HepG2 (cell line): ENCODE data around the gene MYO1E. TPM values are rescaled to one million over a fixed set of nuclear protein-coding genes. Genes with fewer than 3 reads are reported as not detected.

Experiments used
- ARNT ChIP-seq: fragments of 450-650 bp; IDR thresholded peaks from 2 replicates; pipeline ENCODE4 v1.6.1; 2017
- ATM ChIP-seq: fragments of 450-650 bp; IDR thresholded peaks from 2 replicates; pipeline ENCODE4 v1.7.1; 2017; ENCODE audit warnings: mild to moderate bottlenecking, borderline replicate concordance
- FOXP1 ChIP-seq, 2 experiments: fragments of 450-650 bp in 1 of 2; IDR thresholded peaks; 2 replicates each; pipeline ENCODE4 v1.6.1; 2017 to 2018; ENCODE audit warnings: antibody characterized with exemption in 1 of 2
- GABPB1 ChIP-seq: IDR thresholded peaks from 2 replicates; pipeline ENCODE4 v1.6.1; 2016; ENCODE audit warnings: mild to moderate bottlenecking, missing genetic modification reagents, moderate library complexity, missing compliant biosample characterization
- HHEX ChIP-seq: IDR thresholded peaks from 2 replicates; pipeline ENCODE4 v1.6.1; 2016; ENCODE audit warnings: control low read depth
- MEIS1 ChIP-seq: sonication (generic); formaldehyde crosslinking; IDR thresholded peaks from 2 replicates; pipeline ENCODE4 v1.9.0; 2021; ENCODE audit warnings: mild to moderate bottlenecking, missing genetic modification reagents, moderate library complexity, borderline replicate concordance
- NFKB2 ChIP-seq: sonication (generic); formaldehyde crosslinking; IDR thresholded peaks from 2 replicates; pipeline ENCODE4 v1.4.0; 2020; ENCODE audit warnings: missing genetic modification reagents, borderline replicate concordance
- SCMH1 ChIP-seq: sonication (generic); formaldehyde crosslinking; IDR thresholded peaks from 2 replicates; pipeline ENCODE4 v1.9.0; 2021; ENCODE audit warnings: missing genetic modification reagents, mild to moderate bottlenecking, borderline replicate concordance
- SIX1 ChIP-seq: sonication (generic); formaldehyde crosslinking; IDR thresholded peaks from 2 replicates; pipeline ENCODE4 v1.4.0; 2020; ENCODE audit warnings: missing genetic modification reagents, borderline replicate concordance
- TEAD3 ChIP-seq: optimal IDR thresholded peaks from 2 replicates; pipeline ENCODE3; 2016; ENCODE audit warnings: borderline replicate concordance
- TGIF2 ChIP-seq: IDR thresholded peaks from 2 replicates; pipeline ENCODE4 v1.6.1; 2016; ENCODE audit warnings: control low read depth, missing compliant biosample characterization
- U2AF1 ChIP-seq: fragments of 200-400 bp; formaldehyde crosslinking; optimal IDR thresholded peaks from 2 replicates; pipeline ENCODE3; 2017; ENCODE audit warnings: mild to moderate bottlenecking, low read depth, low read length
- ZKSCAN8 ChIP-seq: IDR thresholded peaks from 2 replicates; pipeline ENCODE4 v1.6.1; 2016; ENCODE audit warnings: borderline replicate concordance, missing genetic modification reagents, missing compliant biosample characterization
- ZNF180 ChIP-seq: sonication (generic); formaldehyde crosslinking; IDR thresholded peaks from 2 replicates; pipeline ENCODE4 v1.4.0; 2020; ENCODE audit warnings: low read depth, missing genetic modification reagents, borderline replicate concordance
- ZNF382 ChIP-seq: sonication (generic); formaldehyde crosslinking; IDR thresholded peaks from 2 replicates; pipeline ENCODE4 v1.5.0; 2020; ENCODE audit warnings: missing genetic modification reagents, mild to moderate bottlenecking, borderline replicate concordance
- ZNF446 ChIP-seq: sonication (generic); formaldehyde crosslinking; IDR thresholded peaks from 2 replicates; pipeline ENCODE4 v1.5.0; 2020; ENCODE audit warnings: mild to moderate bottlenecking, missing genetic modification reagents
- ZNF644 ChIP-seq: IDR thresholded peaks from 2 replicates; pipeline ENCODE4 v1.6.1; 2016; ENCODE audit warnings: low read depth
- ZNF746 ChIP-seq: sonication (generic); formaldehyde crosslinking; IDR thresholded peaks from 2 replicates; pipeline ENCODE4 v1.8.0; 2022; ENCODE audit warnings: mild to moderate bottlenecking, missing genetic modification reagents
- ZNF749 ChIP-seq: sonication (generic); formaldehyde crosslinking; IDR thresholded peaks from 2 replicates; pipeline ENCODE4 v1.8.0; 2022; ENCODE audit warnings: mild to moderate bottlenecking, missing genetic modification reagents, moderate library complexity, borderline replicate concordance
- polyA plus RNA-seq, 8 experiments: library from polyadenylated mRNA; depleted of rRNA in 3 of 8; stranded (reverse) in 7 of 8; unstranded in 1 of 8; fragments of >200 nt; fragmentation: Illumina TruSeq in 4 of 8; extraction: Trizol in 4 of 8; gene quantifications; 2 replicates each; pipeline versions ENCODE4 v1.2.1 to v1.2.3, GENCODE V29; 2011 to 2016; ENCODE audit warnings: low read depth in 4 of 8, missing spikeins in 1 of 8, mixed read lengths in 1 of 8; ENCODE audit not compliant: insufficient read depth in 1 of 8
- total RNA-seq, 5 experiments: library from RNA; depleted of rRNA; stranded (reverse); fragments of >200 nt; fragmentation: Illumina TruSeq; extraction: Trizol; gene quantifications; 2 replicates each; pipeline ENCODE4 v1.2.3, GENCODE V29; 2016; ENCODE audit warnings: low read depth in 1 of 5
- TF ChIP-seq, protein P1 (sequence below): sonication (generic); formaldehyde crosslinking; IDR thresholded peaks from 2 replicates; pipeline ENCODE4 v1.5.0; 2020; ENCODE audit warnings: missing genetic modification reagents
- TF ChIP-seq, protein P2 (sequence below): sonication (generic); formaldehyde crosslinking; IDR thresholded peaks from 2 replicates; pipeline ENCODE4 v1.4.0; 2020; ENCODE audit warnings: mild to moderate bottlenecking, missing genetic modification reagents, borderline replicate concordance
- TF ChIP-seq, protein P3 (sequence below): sonication (generic); formaldehyde crosslinking; IDR thresholded peaks from 2 replicates; pipeline ENCODE4 v1.5.0; 2020; ENCODE audit warnings: mild to moderate bottlenecking, missing genetic modification reagents, borderline replicate concordance
- TF ChIP-seq, protein P4 (sequence below): sonication (generic); formaldehyde crosslinking; IDR thresholded peaks from 2 replicates; pipeline ENCODE4 v1.4.0; 2020; ENCODE audit warnings: missing genetic modification reagents

MYO1E gene
- total and polyA plus RNA-seq, 2 of the 13 experiments (the other 11 are each of a cell fraction or from before 2014, with no cell fraction given): 15.7 to 25.1 TPM

DNA sequence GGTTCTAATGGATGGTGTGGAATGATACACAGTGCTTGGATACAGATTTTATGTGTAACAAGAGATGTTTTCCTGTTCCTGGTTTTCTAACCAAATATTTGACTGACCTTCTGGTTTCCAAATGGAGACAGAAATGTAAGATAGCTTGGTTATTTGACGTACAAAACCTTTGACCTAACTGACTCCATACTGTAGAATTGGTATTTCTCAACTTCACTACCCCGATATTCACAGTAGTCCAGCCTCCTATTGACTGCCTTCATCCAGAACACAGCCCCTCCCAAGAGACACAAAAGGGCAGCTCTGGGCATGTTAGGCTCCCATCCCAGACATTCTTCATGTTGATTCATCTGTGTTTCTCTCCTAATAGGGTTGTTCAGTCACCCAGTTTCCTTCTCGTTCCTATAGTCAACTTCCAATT, 33.4 kb downstream of the MYO1E start (continued):
- TF ChIP-seq ZNF746 (CRISPR knock-in tag) (no peak), FOXP1 (IDR thresholded peaks at IDR 0.05) (no peak), FOXP1 (CRISPR knock-in tag; IDR thresholded peaks at IDR 0.05) (peak; percentile 42; the same call in 1 of the 2 replicates), ZKSCAN8 (no peak), ATM (no peak), SIX1 (peak; percentile 82), ZNF446 (no peak), GABPB1 (no peak), MEIS1 (CRISPR knock-in tag) (no peak), ZNF644 (CRISPR knock-in tag) (peak; percentile 64; the same call in 1 of the 2 replicates), ZNF382 (CRISPR knock-in tag) (no peak), TEAD3 (CRISPR knock-in tag) (peak; percentile 7), NFKB2 (no peak), TGIF2 (CRISPR knock-in tag) (no peak), ZNF180 (CRISPR knock-in tag) (no peak), U2AF1 (no peak), HHEX (CRISPR knock-in tag) (peak; percentile 22; the same call in 1 of the 2 replicates), ARNT (no peak), ZNF749 (CRISPR knock-in tag) (no peak), SCMH1 (CRISPR knock-in tag) (no peak)
- TF ChIP-seq, protein P1, sequence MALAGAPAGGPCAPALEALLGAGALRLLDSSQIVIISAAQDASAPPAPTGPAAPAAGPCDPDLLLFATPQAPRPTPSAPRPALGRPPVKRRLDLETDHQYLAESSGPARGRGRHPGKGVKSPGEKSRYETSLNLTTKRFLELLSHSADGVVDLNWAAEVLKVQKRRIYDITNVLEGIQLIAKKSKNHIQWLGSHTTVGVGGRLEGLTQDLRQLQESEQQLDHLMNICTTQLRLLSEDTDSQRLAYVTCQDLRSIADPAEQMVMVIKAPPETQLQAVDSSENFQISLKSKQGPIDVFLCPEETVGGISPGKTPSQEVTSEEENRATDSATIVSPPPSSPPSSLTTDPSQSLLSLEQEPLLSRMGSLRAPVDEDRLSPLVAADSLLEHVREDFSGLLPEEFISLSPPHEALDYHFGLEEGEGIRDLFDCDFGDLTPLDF: no peak
- TF ChIP-seq, protein P2, sequence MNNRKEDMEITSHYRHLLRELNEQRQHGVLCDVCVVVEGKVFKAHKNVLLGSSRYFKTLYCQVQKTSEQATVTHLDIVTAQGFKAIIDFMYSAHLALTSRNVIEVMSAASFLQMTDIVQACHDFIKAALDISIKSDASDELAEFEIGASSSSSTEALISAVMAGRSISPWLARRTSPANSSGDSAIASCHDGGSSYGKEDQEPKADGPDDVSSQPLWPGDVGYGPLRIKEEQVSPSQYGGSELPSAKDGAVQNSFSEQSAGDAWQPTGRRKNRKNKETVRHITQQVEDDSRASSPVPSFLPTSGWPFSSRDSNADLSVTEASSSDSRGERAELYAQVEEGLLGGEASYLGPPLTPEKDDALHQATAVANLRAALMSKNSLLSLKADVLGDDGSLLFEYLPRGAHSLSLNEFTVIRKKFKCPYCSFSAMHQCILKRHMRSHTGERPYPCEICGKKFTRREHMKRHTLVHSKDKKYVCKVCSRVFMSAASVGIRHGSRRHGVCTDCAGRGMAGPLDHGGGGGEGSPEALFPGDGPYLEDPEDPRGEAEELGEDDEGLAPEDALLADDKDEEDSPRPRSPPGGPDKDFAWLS (CRISPR knock-in tag): no peak
- TF ChIP-seq, protein P3, sequence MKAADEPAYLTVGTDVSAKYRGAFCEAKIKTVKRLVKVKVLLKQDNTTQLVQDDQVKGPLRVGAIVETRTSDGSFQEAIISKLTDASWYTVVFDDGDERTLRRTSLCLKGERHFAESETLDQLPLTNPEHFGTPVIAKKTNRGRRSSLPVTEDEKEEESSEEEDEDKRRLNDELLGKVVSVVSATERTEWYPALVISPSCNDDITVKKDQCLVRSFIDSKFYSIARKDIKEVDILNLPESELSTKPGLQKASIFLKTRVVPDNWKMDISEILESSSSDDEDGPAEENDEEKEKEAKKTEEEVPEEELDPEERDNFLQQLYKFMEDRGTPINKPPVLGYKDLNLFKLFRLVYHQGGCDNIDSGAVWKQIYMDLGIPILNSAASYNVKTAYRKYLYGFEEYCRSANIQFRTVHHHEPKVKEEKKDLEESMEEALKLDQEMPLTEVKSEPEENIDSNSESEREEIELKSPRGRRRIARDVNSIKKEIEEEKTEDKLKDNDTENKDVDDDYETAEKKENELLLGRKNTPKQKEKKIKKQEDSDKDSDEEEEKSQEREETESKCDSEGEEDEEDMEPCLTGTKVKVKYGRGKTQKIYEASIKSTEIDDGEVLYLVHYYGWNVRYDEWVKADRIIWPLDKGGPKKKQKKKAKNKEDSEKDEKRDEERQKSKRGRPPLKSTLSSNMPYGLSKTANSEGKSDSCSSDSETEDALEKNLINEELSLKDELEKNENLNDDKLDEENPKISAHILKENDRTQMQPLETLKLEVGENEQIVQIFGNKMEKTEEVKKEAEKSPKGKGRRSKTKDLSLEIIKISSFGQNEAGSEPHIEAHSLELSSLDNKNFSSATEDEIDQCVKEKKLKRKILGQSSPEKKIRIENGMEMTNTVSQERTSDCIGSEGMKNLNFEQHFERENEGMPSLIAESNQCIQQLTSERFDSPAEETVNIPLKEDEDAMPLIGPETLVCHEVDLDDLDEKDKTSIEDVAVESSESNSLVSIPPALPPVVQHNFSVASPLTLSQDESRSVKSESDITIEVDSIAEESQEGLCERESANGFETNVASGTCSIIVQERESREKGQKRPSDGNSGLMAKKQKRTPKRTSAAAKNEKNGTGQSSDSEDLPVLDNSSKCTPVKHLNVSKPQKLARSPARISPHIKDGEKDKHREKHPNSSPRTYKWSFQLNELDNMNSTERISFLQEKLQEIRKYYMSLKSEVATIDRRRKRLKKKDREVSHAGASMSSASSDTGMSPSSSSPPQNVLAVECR (CRISPR knock-in tag): no peak
- TF ChIP-seq, protein P4, sequence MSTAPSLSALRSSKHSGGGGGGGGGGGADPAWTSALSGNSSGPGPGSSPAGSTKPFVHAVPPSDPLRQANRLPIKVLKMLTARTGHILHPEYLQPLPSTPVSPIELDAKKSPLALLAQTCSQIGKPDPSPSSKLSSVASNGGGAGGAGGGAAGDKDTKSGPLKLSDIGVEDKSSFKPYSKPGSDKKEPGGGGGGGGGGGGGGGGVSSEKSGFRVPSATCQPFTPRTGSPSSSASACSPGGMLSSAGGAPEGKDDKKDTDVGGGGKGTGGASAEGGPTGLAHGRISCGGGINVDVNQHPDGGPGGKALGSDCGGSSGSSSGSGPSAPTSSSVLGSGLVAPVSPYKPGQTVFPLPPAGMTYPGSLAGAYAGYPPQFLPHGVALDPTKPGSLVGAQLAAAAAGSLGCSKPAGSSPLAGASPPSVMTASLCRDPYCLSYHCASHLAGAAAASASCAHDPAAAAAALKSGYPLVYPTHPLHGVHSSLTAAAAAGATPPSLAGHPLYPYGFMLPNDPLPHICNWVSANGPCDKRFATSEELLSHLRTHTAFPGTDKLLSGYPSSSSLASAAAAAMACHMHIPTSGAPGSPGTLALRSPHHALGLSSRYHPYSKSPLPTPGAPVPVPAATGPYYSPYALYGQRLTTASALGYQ: peak; percentile 47; the same call in 1 of the 2 replicates
